K562 (cell line): ENCODE measurements around the gene NDUFB3. TPM values are rescaled to one million over a fixed set of nuclear protein-coding genes. Genes with fewer than 3 reads are reported as not detected.

Experiments used
- BRF1 ChIP-seq: IDR thresholded peaks from 3 replicates; pipeline ENCODE4 v1.6.1; 2011; ENCODE audit warnings: borderline replicate concordance, mild to moderate bottlenecking; ENCODE audit not compliant: insufficient read length; ENCODE audit errors: extremely low read depth
- JUN ChIP-seq, 2 experiments: sonication (generic) in 1 of 2; formaldehyde crosslinking in 1 of 2; IDR thresholded peaks; 2 replicates each; pipeline versions ENCODE4 v1.6.1 to v1.8.0; 2012 to 2022; ENCODE audit warnings: borderline replicate concordance in 2 of 2, mild to moderate bottlenecking in 2 of 2, improper control_type of control experiment in 1 of 2, low read depth in 1 of 2, low read length in 1 of 2, missing genetic modification reagents in 1 of 2
- MBD2 ChIP-seq: sonication (generic); IDR thresholded peaks from 2 replicates; pipeline ENCODE4 v1.6.1; 2016; ENCODE audit warnings: low read depth, borderline replicate concordance
- NCOA2 ChIP-seq, 2 experiments: fragments of 450-650 bp; IDR thresholded peaks; 2 replicates each; pipeline ENCODE4 v1.6.1; 2018; ENCODE audit warnings: mild to moderate bottlenecking in 2 of 2, moderate library complexity in 1 of 2; ENCODE audit not compliant: partially characterized antibody in 2 of 2
- PBX2 ChIP-seq, 2 experiments: IDR thresholded peaks in 1 of 2; conservative IDR thresholded peaks in 1 of 2; 2 replicates each; pipeline ENCODE4 v1.6.1; 2016; ENCODE audit warnings: low read depth in 2 of 2, mild to moderate bottlenecking in 1 of 2, missing compliant biosample characterization in 1 of 2, missing genetic modification characterization in 1 of 2, moderate library complexity in 1 of 2
- TCF7L2 ChIP-seq: fragments of 150-350 bp; IDR thresholded peaks from 2 replicates; pipeline ENCODE4 v1.6.1; 2016; ENCODE audit warnings: low read depth, mild to moderate bottlenecking, low read length, moderate library complexity
- ZBTB7A ChIP-seq: IDR thresholded peaks from 2 replicates; pipeline ENCODE4 v1.6.1; 2011; ENCODE audit warnings: low read depth, mild to moderate bottlenecking, low read length, moderate library complexity, borderline replicate concordance; ENCODE audit not compliant: control insufficient read depth
- ZNF174 ChIP-seq: fragments of 250-450 bp; sonication (Bioruptor Pico); IDR thresholded peaks from 2 replicates; pipeline ENCODE4 v1.4.0; 2020; ENCODE audit warnings: mild to moderate bottlenecking
- ZNF707 ChIP-seq: fragments of 250-450 bp; sonication (Bioruptor Pico); conservative IDR thresholded peaks from 2 replicates; pipeline ENCODE4 v1.8.0; 2022; ENCODE audit warnings: inconsistent platforms, mild to moderate bottlenecking, moderate library complexity
- polyA plus RNA-seq, 8 experiments: library from polyadenylated mRNA; depleted of rRNA in 4 of 8; stranded (reverse) in 5 of 8; unstranded in 3 of 8; fragments of >200 nt; fragmentation: Nextera tagmentation in 2 of 8; fragmentation: Illumina TruSeq in 1 of 8; extraction: Ambion mirVana in 2 of 8; extraction: Trizol in 1 of 8; gene quantifications; 2 replicates each; pipeline versions ENCODE4 v1.2.1 to v1.2.3, GENCODE V29; 2011 to 2014; ENCODE audit warnings: inconsistent platforms in 1 of 8, missing spikeins in 1 of 8
- total RNA-seq, 7 experiments: library from RNA; depleted of rRNA in 6 of 7; stranded (reverse); fragments of >200 nt in 6 of 7; fragmentation: Illumina TruSeq in 2 of 7; extraction: Trizol in 2 of 7; gene quantifications; 2 replicates each; pipeline versions ENCODE4 v1.2.1 to v1.2.3, GENCODE V29; 2011 to 2021; ENCODE audit warnings: low replicate concordance in 1 of 7

The NDUFB3 gene
- total and polyA plus RNA-seq, 9 of the 15 experiments (the other 6 are each of a cell fraction or from before 2014, with no cell fraction given), result 126 to 786 (median 156) TPM

- TF ChIP-seq NCOA2 (IDR thresholded peaks at IDR 0.05; ENCODE audit: partially characterized antibody in 2 of 2), result no peak
- TF ChIP-seq ZNF707, result no peak
- TF ChIP-seq TCF7L2, result no peak
- TF ChIP-seq MBD2, result no peak
- TF ChIP-seq ZBTB7A, result no peak
- TF ChIP-seq ZNF174, result no peak
- no peak for TF ChIP-seq PBX2 (CRISPR knock-in tag; IDR thresholded peaks at IDR 0.05; ENCODE audit: low read depth)
- TF ChIP-seq PBX2 (tag; conservative IDR thresholded peaks at IDR 0.05; ENCODE audit: low read depth), result no peak
- no peak for TF ChIP-seq BRF1
- TF ChIP-seq JUN (IDR thresholded peaks at IDR 0.05; ENCODE audit: borderline replicate concordance, low read depth, low read length), result no peak
- TF ChIP-seq JUN (CRISPR knock-in tag; IDR thresholded peaks at IDR 0.05; ENCODE audit: borderline replicate concordance), result no peak
These were observed 47.3 kb upstream of the NDUFB3 start (continued) for GRCh38 chr2:201024518-201024917.
